HepG2 (cell line): ENCODE measurements around the gene XPOT. TPM values are rescaled to one million over a fixed set of nuclear protein-coding genes. Genes with fewer than 3 reads are reported as not detected.

Source experiments
- ARID5B ChIP-seq: IDR thresholded peaks from 2 replicates; pipeline ENCODE4 v1.4.0; 2020; ENCODE audit warnings: mild to moderate bottlenecking, missing genetic modification reagents
- CBX1 ChIP-seq: IDR thresholded peaks from one replicate; pipeline ENCODE4 v1.6.1; 2016; ENCODE audit warnings: antibody characterized with exemption, low read depth
- HDAC1 ChIP-seq: sonication (generic); formaldehyde crosslinking; IDR thresholded peaks from 2 replicates; pipeline ENCODE4 v1.5.1; 2020; ENCODE audit warnings: mild to moderate bottlenecking, missing genetic modification reagents
- HOXA5 ChIP-seq: sonication (generic); formaldehyde crosslinking; IDR thresholded peaks from 2 replicates; pipeline ENCODE4 v1.4.0; 2020; ENCODE audit warnings: missing genetic modification reagents
- HOXD1 ChIP-seq: sonication (generic); formaldehyde crosslinking; IDR thresholded peaks from 2 replicates; pipeline ENCODE4 v1.5.0; 2020; ENCODE audit warnings: missing genetic modification reagents
- ISL2 ChIP-seq: sonication (generic); formaldehyde crosslinking; IDR thresholded peaks from 2 replicates; pipeline ENCODE4 v1.5.0; 2020; ENCODE audit warnings: missing genetic modification reagents
- KMT2A ChIP-seq: sonication (generic); formaldehyde crosslinking; IDR thresholded peaks from 2 replicates; pipeline ENCODE4 v1.4.0; 2020; ENCODE audit warnings: missing genetic modification reagents
- NKX3-1 ChIP-seq: sonication (generic); formaldehyde crosslinking; IDR thresholded peaks from 2 replicates; pipeline ENCODE4 v1.5.0; 2020; ENCODE audit warnings: missing genetic modification reagents
- POLR2AphosphoS5 ChIP-seq: IDR thresholded peaks from 2 replicates; pipeline ENCODE4 v1.6.1; 2012; ENCODE audit warnings: low read depth, low read length
- SAP130 ChIP-seq: IDR thresholded peaks from 2 replicates; pipeline ENCODE4 v1.6.1; 2016; ENCODE audit warnings: low read depth
- TBP ChIP-seq: sonication (generic); formaldehyde crosslinking; IDR thresholded peaks from 2 replicates; pipeline ENCODE4 v1.5.0; 2020; ENCODE audit warnings: missing genetic modification reagents
- ZBTB46 ChIP-seq: sonication (generic); formaldehyde crosslinking; IDR thresholded peaks from 2 replicates; pipeline ENCODE4 v1.4.0; 2020; ENCODE audit warnings: mild to moderate bottlenecking, missing genetic modification reagents, borderline replicate concordance
- ZHX2 ChIP-seq, 2 experiments: sonication (generic) in 1 of 2; formaldehyde crosslinking in 1 of 2; IDR thresholded peaks; 2 replicates each; pipeline versions ENCODE4 v1.6.1 to v1.9.0; 2014 to 2022; ENCODE audit warnings: antibody characterized with exemption in 1 of 2, borderline replicate concordance in 1 of 2, inconsistent platforms in 1 of 2, low read depth in 1 of 2, missing genetic modification reagents in 1 of 2
- ZNF558 ChIP-seq: sonication (generic); formaldehyde crosslinking; IDR thresholded peaks from 2 replicates; pipeline ENCODE4 v1.9.0; 2022; ENCODE audit warnings: mild to moderate bottlenecking, missing genetic modification reagents, borderline replicate concordance
- ZNF589 ChIP-seq: sonication (generic); formaldehyde crosslinking; conservative IDR thresholded peaks from 2 replicates; pipeline ENCODE4 v1.8.0; 2022; ENCODE audit warnings: mild to moderate bottlenecking, moderate library complexity, missing genetic modification reagents
- ZNF879 ChIP-seq: sonication (generic); formaldehyde crosslinking; IDR thresholded peaks from 2 replicates; pipeline ENCODE4 v1.8.1; 2023; ENCODE audit warnings: missing genetic modification reagents
- polyA plus RNA-seq, 8 experiments: library from polyadenylated mRNA; depleted of rRNA in 3 of 8; stranded (reverse) in 7 of 8; unstranded in 1 of 8; fragments of >200 nt; fragmentation: Illumina TruSeq in 4 of 8; extraction: Trizol in 4 of 8; gene quantifications; 2 replicates each; pipeline versions ENCODE4 v1.2.1 to v1.2.3, GENCODE V29; 2011 to 2016; ENCODE audit warnings: low read depth in 4 of 8, missing spikeins in 1 of 8, mixed read lengths in 1 of 8; ENCODE audit not compliant: insufficient read depth in 1 of 8
- total RNA-seq, 5 experiments: library from RNA; depleted of rRNA; stranded (reverse); fragments of >200 nt; fragmentation: Illumina TruSeq; extraction: Trizol; gene quantifications; 2 replicates each; pipeline ENCODE4 v1.2.3, GENCODE V29; 2016; ENCODE audit warnings: low read depth in 1 of 5

XPOT gene
- total and polyA plus RNA-seq, 2 of the 13 experiments (the other 11 are each of a cell fraction or from before 2014, with no cell fraction given), result 93.8 to 102 TPM

GRCh38 chr12:64451687-64452558 lies 47.7 kb downstream of the XPOT start, which contains the start of gene TBK1 (continued):
- TF ChIP-seq ARID5B (CRISPR knock-in tag) (no peak; the same call in 1 of the 2 replicates), POLR2AphosphoS5 (peak; percentile 76), ZHX2 (IDR thresholded peaks at IDR 0.05; ENCODE audit: low read depth) (no peak), ZHX2 (CRISPR knock-in tag; IDR thresholded peaks at IDR 0.05; ENCODE audit: borderline replicate concordance) (0 out of 2 replicates have a peak, but pooled peaks have one; percentile 14), ZNF558 (CRISPR knock-in tag) (peak; percentile 67; the same call in 1 of the 2 replicates), NKX3-1 (CRISPR knock-in tag) (peak; percentile 54), HOXD1 (CRISPR knock-in tag) (peak; percentile 73; the same call in 1 of the 2 replicates), SAP130 (CRISPR knock-in tag) (peak; percentile 81), ZNF879 (CRISPR knock-in tag) (0 out of 2 replicates have a peak, but pooled peaks have one; percentile 56), ISL2 (peak; percentile 58), CBX1 (peak; percentile 88), HOXA5 (CRISPR knock-in tag) (no peak; the same call in 1 of the 2 replicates), KMT2A (CRISPR knock-in tag) (peak; percentile 80), TBP (no peak), ZNF589 (0 out of 2 replicates have a peak, but pooled peaks have one; percentile 39), ZBTB46 (CRISPR knock-in tag) (no peak), HDAC1 (CRISPR knock-in tag) (peak; percentile 38; the same call in 1 of the 2 replicates)
